HL-60/S4 treated with phorbol 12-myristate 13-acetate at 8.2 ng/mL for 4 days and 3 days (cell line): ENCODE measurements around the gene POSTN.

Experiments
- in situ Hi-C: fragments of 300-500 bp; cut with MboI; formaldehyde crosslinking; loops from 2 replicates; pipeline ENCODE4 v1.15.0; 2022; ENCODE audit warnings: low sequenced_read_pairs

Gene POSTN, protein sequence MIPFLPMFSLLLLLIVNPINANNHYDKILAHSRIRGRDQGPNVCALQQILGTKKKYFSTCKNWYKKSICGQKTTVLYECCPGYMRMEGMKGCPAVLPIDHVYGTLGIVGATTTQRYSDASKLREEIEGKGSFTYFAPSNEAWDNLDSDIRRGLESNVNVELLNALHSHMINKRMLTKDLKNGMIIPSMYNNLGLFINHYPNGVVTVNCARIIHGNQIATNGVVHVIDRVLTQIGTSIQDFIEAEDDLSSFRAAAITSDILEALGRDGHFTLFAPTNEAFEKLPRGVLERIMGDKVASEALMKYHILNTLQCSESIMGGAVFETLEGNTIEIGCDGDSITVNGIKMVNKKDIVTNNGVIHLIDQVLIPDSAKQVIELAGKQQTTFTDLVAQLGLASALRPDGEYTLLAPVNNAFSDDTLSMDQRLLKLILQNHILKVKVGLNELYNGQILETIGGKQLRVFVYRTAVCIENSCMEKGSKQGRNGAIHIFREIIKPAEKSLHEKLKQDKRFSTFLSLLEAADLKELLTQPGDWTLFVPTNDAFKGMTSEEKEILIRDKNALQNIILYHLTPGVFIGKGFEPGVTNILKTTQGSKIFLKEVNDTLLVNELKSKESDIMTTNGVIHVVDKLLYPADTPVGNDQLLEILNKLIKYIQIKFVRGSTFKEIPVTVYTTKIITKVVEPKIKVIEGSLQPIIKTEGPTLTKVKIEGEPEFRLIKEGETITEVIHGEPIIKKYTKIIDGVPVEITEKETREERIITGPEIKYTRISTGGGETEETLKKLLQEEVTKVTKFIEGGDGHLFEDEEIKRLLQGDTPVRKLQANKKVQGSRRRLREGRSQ

DNA sequence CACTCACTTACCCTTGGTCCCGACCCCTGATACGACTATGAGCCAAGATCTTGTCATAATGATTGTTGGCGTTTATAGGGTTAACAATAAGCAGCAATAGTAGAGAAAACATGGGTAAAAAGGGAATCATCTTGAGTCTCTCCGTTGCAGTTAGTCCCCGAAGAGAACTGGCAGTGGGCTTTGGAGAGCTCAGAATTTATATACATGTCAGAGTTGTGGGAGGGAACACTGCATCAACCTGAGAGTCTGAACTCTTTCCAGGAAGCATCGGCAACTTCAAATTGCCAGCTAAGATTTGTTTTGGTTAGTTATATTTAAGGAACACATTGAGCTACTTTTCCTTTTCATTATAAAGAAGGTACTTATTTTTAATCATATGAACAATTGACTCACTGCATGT lies at the start of gene POSTN:
Gene POSTN (minus strand): TSS at position 172 of the 400 bp plus-strand sequence. CDS start 42 bp downstream, at position 130.
- in situ Hi-C loops: no loop called here

DNA sequence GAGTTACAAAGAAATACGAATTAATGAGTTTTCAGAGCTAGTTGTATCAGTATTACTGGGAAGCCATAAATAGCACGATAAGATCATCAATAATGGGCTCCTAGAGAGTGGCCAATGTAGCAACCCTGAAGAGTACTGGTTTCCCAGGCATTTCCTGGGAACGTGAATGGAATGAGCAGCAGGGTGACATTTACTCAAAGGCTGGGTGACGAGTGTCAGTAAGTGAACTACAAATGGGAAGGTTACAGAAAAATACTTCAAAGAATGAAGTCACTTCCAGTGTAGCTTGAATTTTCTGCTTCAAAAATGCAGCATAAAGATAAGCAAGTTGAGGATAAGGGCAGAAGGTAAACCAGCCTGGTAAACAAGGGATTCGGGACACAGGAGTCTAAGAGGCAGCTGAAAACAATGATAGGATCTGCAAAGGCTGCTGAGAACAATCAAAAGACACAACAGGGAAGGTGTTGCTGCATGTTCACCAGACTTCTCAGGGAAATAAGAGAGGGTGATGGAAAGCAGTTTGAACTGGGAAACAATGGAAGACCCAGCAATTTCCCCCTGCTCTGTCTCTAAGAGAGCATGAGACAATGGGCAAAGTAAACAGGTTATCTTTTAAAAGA lies 48.6 kb upstream of the POSTN start:
- in situ Hi-C loops: no loop called here

DNA sequence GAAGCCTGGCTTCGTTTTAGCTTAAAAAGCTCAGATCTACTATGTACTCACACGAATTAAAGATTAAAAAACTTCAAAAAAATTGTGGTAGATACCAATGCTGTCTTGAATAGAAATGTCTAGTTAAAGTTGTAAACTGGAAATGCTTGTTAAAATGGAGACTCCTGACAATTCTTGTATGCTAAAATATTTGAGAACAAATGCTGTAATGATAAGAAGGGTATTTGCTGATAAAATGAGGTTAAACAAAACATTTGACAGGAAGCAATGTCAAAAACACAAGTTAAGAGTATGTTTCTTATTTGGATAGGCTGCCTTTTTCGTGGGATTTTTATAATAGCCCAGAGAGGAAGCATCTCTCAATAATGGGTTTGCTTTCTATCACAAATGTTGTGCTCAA lies 48.0 kb upstream of the POSTN start:
- in situ Hi-C loops: no loop called here

DNA sequence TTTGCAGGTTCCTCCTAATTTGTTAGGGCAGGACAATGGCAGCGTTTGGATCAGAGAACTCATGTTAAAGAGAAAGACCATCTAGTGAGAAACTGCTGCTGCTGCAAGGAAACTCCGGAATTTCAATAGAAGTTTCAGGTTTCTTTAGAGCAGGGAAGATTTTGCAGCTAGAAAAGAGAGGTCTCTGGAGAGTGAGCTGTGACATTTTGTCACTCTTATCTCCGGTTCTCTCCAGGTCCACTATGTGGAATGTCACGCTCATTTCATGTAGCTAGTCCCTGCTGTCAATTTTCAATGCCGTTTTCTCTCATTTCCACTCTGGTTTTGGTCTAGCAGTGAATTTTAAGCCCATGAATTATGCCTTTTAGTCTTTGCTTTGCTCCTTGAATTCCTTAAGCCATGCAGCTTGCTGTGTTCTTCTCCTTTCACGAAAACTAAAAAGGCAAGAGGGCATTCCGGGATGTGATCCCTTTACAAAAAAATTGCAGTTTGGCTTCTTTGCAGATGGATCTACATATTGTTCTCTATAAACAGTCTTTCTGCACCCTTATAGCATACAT lies 46.7 kb upstream of the POSTN start:
- in situ Hi-C loops: no loop called here

DNA sequence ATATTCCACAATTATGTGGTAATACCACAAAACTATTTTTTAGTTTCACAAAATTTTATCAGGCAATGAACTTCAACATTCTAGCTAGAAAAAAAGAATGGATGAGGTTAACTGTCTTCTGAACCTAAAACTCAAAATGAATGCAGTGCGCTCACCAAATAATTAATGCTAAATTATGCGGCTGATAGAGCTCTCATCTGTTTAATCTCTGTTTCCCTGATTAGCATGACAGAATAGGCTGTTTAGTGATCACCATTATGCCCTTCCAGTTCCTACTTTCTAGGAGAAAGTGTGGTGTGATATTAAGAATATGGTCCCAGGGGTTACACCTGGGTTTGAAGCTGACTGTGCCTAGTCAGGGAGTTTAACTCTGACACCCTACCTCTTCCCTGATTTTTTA lies 42.8 kb upstream of the POSTN start:
- in situ Hi-C loops: no loop called here

DNA sequence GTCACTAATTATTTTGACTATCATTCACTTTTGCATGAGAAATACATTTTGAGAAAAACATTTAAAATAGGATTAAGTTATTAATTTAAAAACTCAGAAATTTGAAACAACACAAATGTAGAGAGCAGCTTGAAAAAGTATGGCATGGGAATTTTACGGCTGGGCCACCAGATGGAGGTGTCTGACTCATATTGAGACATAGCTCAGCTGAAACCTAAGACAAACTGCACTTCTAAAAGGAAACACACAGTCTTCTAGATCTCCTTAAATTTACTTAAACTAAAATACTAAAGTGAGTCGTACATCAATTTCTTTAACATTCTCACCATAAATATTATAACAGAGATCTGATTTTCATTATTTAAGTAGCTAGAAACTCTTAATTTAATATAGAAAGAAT lies 41.9 kb upstream of the POSTN start:
- in situ Hi-C loops: no loop called here

DNA sequence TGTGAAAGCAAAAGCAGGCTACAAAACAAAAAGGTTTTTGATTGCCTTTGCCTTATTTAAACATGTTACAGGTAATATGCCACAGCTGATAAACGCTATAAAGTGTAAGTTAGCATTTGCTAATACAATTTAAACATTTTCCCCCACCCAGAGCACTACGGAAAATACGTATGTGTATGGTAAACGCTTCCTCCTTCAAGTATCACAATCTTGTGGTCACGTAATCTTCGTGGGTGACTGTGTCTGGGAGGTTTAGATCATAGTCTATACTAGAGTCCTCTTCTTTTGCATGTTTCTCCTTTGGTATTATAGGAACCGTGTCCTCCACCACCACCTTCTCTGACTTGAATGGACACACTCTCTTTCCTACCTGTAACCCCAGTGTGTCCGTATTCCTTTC lies 38.1 kb upstream of the POSTN start:
- in situ Hi-C loops: no loop called here

DNA sequence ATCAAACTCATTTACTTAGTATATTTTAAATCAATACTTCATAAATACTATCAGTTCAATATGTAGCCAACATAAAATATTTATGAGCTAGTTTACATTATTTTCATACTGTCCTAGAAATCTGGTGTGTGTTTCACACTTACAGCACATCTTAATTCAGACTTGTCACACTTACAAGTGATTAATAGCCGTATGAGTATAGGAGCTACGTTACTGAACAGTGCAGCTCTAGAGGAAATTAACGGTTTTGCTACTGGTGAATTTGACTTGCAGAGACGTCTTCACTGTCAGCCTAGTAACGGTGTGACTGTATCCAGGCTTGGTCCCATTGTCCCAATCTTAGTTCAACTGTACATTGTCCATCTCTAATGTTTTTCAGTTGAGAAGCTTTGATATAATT lies 33.7 kb upstream of the POSTN start:
- in situ Hi-C loops: no loop called here

DNA sequence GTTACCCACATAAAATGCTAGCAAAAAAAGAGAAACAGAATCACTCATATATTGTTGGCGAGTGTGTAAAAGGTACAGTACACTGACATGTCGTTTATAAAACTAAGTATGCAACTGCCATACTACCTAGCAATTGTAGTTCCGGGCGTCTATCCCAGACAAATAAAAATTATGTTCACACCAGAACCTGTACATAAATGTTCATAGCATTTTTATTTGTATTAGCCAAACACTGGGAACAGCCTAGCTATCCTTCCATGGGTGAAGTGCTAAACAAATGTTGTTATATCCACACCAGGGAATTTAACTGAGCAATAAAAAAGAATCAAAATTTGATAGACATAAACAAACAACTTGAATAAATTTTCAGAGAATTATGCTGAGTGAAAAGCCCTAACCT lies 28.9 kb upstream of the POSTN start:
- in situ Hi-C loops: no loop called here

DNA sequence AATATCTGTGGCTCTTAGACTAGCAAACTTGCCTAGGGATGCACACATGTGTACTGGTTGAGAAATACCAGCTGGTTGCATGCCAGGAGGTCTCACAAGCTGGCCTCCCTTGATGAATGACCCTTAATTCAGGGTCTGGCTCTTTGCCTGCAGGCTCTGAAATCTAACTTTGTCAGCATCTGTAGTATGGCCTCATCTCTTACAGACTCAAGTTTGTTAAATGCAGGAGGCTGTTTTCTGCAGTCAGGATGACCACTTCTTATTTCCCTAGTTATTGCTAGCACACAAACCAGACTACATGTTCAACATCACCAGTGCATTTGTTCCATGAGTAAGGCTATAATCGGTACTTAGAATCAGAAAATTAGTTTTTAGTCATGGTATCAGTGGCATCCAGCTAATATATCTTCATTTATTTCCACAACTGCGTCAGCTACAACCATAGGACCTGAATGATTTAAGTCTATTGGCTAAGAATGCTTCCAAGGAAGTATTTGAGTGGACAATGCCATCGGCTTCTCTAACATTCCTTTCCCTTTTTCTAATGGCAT lies 23.3 kb upstream of the POSTN start:
- in situ Hi-C loops: no loop called here

DNA sequence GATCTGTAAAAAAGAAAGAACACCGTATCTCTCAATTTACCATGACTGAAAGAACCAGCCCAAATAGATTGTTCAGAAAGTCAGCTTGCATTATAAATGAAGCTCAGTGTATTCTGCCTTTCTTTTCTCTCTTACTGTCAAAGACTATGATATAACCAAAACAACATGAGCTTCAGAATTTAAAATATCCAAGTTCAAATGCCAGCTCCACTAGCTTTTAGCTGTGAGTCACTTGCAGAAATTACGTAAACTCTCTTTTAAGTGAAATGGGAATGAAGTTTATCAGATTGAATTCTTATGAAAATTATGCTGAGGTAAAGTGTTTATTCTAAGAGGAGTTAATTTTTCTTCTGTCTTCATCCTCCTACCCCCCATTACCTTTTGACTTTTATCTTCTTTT lies 20.0 kb upstream of the POSTN start:
- in situ Hi-C loops: no loop called here

DNA sequence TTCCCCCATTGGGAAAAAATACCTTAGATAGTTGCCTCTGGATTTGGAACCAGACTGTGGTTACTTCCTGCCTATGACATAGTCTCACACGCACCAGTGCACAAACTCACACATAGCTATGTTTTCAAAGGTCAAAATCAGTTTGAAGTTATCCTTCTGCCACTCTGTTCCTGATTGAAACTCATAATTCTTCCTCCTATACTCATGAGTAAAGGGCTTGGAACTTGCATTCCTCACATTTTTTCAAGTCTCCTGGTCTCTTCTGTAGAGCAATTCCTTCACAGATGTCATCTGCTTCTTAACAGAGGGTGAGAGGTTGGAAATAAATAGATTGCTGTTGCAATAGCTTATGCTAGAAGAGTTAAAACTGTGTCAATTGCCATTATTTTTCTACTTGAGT lies 18.6 kb upstream of the POSTN start:
- in situ Hi-C loops: no loop called here

DNA sequence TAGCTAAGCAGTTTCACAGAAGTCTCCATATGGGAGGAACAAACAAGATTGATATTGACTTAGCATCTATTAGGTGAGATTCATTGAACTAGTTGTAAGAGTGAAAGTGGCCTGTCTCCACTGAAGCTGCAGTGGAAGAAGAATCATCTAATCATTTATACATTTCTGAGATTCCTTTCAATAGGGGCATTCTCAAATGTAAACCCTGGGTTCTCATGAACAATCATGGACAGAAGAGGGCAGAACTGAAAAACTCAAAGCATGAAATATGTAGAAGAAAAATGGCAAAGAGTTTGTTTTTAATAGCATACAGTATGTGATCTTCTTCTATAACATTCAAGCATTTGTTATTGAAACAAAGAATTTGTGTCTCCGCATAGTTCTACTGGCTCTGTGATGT lies 17.6 kb upstream of the POSTN start:
- in situ Hi-C loops: no loop called here

DNA sequence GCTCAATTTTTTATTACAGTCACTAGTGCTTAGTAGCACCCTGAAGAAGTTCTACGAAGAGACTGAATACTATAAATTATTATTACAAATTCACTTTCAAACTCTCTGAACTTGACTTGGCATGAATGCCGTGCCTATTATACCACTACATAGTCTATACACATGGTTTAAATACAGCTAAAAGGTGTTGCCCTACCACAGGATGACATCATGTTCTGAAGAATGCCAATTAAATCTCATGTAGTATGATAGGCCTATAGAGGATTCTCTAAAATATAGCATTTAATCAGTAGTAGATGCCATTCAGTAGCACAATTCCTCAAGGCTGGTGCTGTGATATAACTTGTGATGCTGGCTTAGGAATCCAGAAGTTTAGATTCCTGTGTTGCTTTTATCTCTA lies 16.7 kb upstream of the POSTN start:
- in situ Hi-C loops: no loop called here

DNA sequence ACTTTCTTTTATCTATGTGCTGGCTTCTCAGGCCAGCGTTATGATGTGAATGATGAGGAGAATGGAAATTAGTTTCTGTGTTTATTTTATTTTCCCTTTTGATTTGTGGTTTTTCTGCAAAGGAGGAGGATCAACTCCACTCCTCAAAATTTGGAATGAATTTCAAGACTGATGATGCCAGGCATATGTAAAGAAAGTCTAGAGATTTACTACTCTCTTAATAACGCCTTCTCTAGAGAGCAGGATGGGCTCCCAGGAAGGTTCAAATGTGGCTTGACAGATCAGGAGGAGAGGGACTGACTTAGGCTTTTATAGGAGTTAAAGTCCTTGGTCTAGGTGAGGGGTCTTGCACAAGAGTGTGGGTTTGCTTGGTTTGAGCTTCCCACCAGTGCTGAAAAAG lies 15.1 kb upstream of the POSTN start:
- in situ Hi-C loops: no loop called here

DNA sequence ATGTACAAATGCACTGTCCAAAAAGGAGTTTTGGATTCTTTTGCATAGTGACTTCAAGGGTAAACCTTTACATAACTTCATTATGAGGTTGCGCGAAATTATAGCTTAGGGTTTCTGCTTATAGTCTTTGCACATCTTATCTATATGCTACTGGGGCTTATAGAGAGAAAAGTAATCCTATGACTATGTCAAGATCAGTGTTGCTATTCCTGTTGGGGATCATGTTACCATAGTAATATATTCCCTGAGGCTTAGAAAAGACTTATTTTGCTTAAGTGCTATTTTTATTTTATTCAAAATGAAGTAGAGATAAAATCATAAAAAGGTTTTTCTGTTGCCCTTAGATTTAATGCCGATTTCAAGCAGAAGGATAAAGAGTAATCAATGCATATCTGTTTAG lies 14.7 kb upstream of the POSTN start:
- in situ Hi-C loops: no loop called here

DNA sequence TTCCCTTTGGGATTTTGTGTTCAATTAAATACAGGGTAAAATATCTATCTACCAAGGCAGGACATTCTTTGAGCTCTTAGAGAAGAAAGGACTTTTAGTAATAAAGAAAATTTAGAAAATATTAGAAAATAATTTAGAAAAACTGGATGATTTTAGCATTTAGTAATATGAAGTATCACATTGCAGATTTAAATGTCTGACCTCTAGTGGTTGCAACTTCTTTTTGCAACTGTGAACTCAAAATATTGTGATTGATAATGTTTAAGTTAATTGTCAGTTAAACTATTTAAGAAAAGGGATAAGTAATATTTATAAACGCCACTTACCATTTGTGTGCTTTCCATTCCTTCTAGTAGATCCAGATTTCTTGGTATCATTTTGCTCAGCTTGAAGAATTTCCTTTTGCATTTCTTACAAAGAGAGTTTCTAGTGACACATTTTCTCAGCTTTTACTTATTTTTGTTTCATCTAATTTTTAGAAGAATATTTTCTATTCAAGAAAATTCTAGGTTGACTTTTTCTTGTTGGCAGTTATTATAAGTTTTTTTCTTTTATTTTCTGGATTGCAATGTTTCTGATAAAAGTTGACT lies 10.3 kb upstream of the POSTN start:
- in situ Hi-C loops: no loop called here

DNA sequence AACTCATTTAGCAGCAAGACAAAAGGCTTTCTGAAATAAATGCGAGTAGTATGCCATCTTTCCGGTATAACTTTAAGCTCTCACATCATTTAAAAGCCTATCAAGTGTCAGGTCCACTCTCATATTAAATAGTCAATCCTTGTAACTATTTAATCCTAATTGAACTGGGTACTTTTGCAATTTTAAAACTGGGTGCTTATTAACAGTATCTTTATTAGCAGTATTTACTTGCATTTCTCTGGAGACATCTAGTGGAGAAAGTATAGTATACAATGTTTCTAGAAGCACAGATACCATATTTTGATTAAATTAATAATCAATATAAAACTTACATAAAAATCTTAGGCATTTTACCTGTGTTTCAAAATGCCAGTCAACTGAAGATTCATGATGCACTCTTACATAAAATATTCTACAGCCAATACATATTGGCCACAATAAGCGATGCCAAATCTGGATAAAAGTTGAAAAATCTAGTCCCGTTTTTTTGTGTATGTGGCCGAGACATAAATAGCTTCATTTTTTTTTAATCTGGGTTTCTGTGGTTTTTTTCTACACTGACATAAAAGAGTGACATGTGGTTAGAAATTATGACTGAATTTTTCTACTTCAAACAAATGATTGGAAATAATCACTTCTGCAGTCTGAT lies 4.3 kb upstream of the POSTN start:
- in situ Hi-C loops: no loop called here

DNA sequence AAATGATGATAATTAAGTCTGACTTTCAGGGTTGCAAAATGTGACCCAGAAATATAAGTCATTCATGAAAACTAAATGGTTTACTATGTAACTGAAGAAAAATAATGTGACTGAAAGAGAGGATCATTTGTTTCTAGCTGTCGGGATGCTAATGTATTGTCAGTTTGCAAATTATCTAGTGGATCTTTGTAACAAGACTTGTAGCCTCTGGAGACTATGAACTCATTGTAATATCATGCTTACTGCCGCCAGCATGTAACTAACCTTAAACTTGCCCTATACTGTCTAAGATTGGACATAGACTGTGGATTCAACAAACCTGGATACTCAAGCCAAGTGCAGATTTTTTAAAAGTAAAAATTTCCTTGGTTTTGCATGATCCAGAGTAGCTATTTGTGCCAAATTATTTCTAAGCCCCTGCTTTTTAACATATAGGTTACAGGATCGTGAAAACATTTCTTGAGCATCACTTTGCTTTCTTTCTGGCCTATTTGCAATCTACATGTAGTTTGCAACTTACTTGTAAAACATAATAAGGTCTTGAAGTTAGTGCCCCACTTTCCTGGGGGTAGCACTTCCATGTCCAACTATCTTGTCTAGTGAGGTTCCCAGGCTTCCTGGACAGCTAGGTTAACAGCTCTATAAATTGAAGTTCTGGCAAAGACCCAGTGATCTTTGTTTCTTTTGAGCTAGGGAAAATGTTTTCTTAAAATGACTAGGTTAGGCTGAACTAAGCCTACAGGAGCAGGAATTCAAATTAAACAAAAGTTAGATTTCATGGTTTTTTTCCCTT lies 3.3 kb upstream of the POSTN start:
- in situ Hi-C loops: no loop called here

DNA sequence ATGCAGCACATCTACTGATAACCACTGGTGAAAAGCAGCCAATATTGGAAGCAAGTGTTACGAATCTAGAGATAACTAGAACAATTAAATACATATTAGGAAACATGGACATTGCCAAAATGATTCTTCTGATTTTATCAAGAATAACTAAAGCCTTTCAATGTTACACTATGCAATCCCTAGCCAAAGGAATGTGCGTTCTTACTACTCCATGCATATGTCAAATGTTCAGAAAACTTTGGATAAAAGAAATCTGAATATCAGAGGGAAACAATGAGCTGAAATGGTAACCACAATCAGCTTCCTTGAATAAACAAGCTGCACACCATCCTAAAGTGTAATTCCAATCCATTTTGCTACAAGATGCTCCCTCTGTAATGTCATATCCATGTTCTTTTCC lies 951 bp upstream of the POSTN start:
- in situ Hi-C loops: no loop called here
